Mucosa of descending colon (tissue), 3 donors: ENCODE data around the gene VKORC1L1. TPM values are rescaled to one million over a fixed set of nuclear protein-coding genes. Genes with fewer than 3 reads are reported as not detected.
"Not testable (repeated sequence)": the region's sequence is repeated elsewhere in the genome, so short reads cannot be mapped to it uniquely, and the experiment has no call there.

ENCODE experiments used
- ATAC-seq: fragments of 200-7000 bp; cut with Tn5 transposase; one replicate; pipeline ENCODE4 v1.9.1; 2020; ENCODE audit warnings: mild to moderate bottlenecking, moderate library complexity
- DNase-seq, 3 donors: peaks; one replicate each; pipeline ENCODE4 v3.0.0-alpha.2; 2020
- H3K36me3 ChIP-seq: fragments of 200-600 bp; one replicate; pipeline ENCODE4 v1.8.0; 2021; ENCODE audit warnings: low read depth, mild to moderate bottlenecking
- H3K4me1 ChIP-seq: fragments of 200-600 bp; one replicate; pipeline ENCODE4 v1.8.0; 2021; ENCODE audit warnings: low read depth, mild to moderate bottlenecking
- H3K4me3 ChIP-seq: fragments of 200-600 bp; one replicate; pipeline ENCODE4 v1.8.0; 2021; ENCODE audit warnings: mild to moderate bottlenecking
- H3K9me3 ChIP-seq: fragments of 200-600 bp; one replicate; pipeline ENCODE4 v1.8.0; 2021; ENCODE audit warnings: mild to moderate bottlenecking
- CTCF ChIP-seq: fragments of 200-600 bp; IDR thresholded peaks from one replicate; pipeline ENCODE4 v1.8.0; 2022; ENCODE audit warnings: antibody characterized with exemption, mild to moderate bottlenecking
- intact Hi-C, 2 donors: fragments of 100-400 bp; cut with DNase I in 1 of 2; cut with micrococcal nuclease in 1 of 2; formaldehyde crosslinking; loops; one replicate each; pipeline versions ENCODE4 v1.11.0 to v1.11.1; 2022; cut with DNase I, micrococcal nuclease
- total RNA-seq, 3 donors: library from RNA; stranded (reverse); fragmentation: NEBNext Ultra II Directional in 2 of 3; extraction: Animal tissue kit (Norgen Biotek cat#: 25700) in 2 of 3; gene quantifications; one replicate each; pipeline versions ENCODE4 v1.2.1 to v1.2.4, GENCODE V29; 2021 to 2023
- donor health status: DM: no; HTN: no; CAD: no; lungs with moderate emphysema.
- donor health status: DM: no; HTN: no; CAD: no.
- donor health status: DM: no; HTN: yes; CAD: no.

VKORC1L1 gene
- total RNA-seq, 3 donors from 2014 or later = 18.0 to 25.6 (median 22.2) TPM

- no peaks in the 10 kb centered on the region for H3K9me3 ChIP-seq
- intact Hi-C loops = no loop called here
- no peak for TF ChIP-seq CTCF
- H3K36me3 ChIP-seq = no peaks in the 10 kb centered on the region
- DNase-seq = peak in 2 of 3 donors; percentile 33
- ATAC-seq = peak; percentile 93
- H3K4me1 ChIP-seq = peaks cover 9% of the 10 kb centered on the region
- H3K4me3 ChIP-seq = no peak overlapping the region
These were observed 54.9 kb downstream of the VKORC1L1 start for GRCh38 chr7:65927489-65928448.

GRCh38 chr7:65931685-65932084 lies 58.8 kb downstream of the VKORC1L1 start:
- Histone ChIP-seq H3K9me3 (no peaks in the 10 kb centered on the region), H3K36me3 (no peaks in the 10 kb centered on the region), H3K4me3 (no peak overlapping the region), H3K4me1 (peaks cover 9% of the 10 kb centered on the region)
- DNase-seq = no peak
- TF ChIP-seq CTCF = no peak
- intact Hi-C loops = no loop called here
- no peak for ATAC-seq

GRCh38 chr7:65937296-65937695 lies 64.4 kb downstream of the VKORC1L1 start:
- Histone ChIP-seq H3K4me1 (no peaks in the 10 kb centered on the region), H3K36me3 (no peaks in the 10 kb centered on the region), H3K9me3 (no peaks in the 10 kb centered on the region), H3K4me3 (no peak overlapping the region)
- intact Hi-C loops = no loop called here
- no peak for ATAC-seq
- no peak for TF ChIP-seq CTCF
- no peak for DNase-seq

GRCh38 chr7:65938336-65938895 lies 65.5 kb downstream of the VKORC1L1 start:
- ATAC-seq (no peak), DNase-seq (no peak)
- Histone ChIP-seq H3K4me3 (no peak overlapping the region), H3K4me1 (no peaks in the 10 kb centered on the region), H3K36me3 (no peaks in the 10 kb centered on the region), H3K9me3 (no peaks in the 10 kb centered on the region)
- intact Hi-C loops = no loop called here
- no peak for TF ChIP-seq CTCF

GRCh38 chr7:65945787-65946186 lies 72.9 kb downstream of the VKORC1L1 start:
- H3K4me3 ChIP-seq, H3K36me3 ChIP-seq, DNase-seq, H3K9me3 ChIP-seq, H3K4me1 ChIP-seq, intact Hi-C loops: not testable (repeated sequence)
- ATAC-seq = peak; percentile 76

- Histone ChIP-seq H3K9me3 (no peaks in the 10 kb centered on the region), H3K4me1 (no peaks in the 10 kb centered on the region), H3K36me3 (no peaks in the 10 kb centered on the region), H3K4me3 (no peak overlapping the region)
- no peak for TF ChIP-seq CTCF
- intact Hi-C loops = no loop called here
- DNase-seq (no peak), ATAC-seq (peak; percentile 85)
These were observed 74.0 kb downstream of the VKORC1L1 start for GRCh38 chr7:65946904-65947303.
